Liver (tissue), 9 donors: Measurements from ENCODE around the gene TARBP1. TPM values are rescaled to one million over a fixed set of nuclear protein-coding genes. Genes with fewer than 3 reads are reported as not detected.

ENCODE experiments used
- DNase-seq: peaks from one replicate; pipeline ENCODE4 v3.0.0-alpha.2; 2017; ENCODE audit warnings: low spot score
- H3K27ac ChIP-seq, 2 donors: one replicate each; pipeline ENCODE4 v1.7.0; 2013; ENCODE audit warnings: inconsistent platforms in 2 of 2, low read length in 2 of 2, control low read depth in 1 of 2, low read depth in 1 of 2, mild to moderate bottlenecking in 1 of 2
- H3K27me3 ChIP-seq, 4 donors: one replicate each; pipeline versions ENCODE4 v1.6.1 to v1.7.0; 2013; ENCODE audit warnings: low read length in 3 of 4, inconsistent platforms in 1 of 4, mild to moderate bottlenecking in 1 of 4, moderate library complexity in 1 of 4; ENCODE audit not compliant: control insufficient read depth in 4 of 4, insufficient read depth in 4 of 4
- H3K36me3 ChIP-seq, 4 donors: one replicate each; pipeline versions ENCODE4 v1.6.1 to v1.7.0; 2013; ENCODE audit warnings: low read length in 3 of 4, mild to moderate bottlenecking in 3 of 4, low read depth in 1 of 4, moderate library complexity in 1 of 4; ENCODE audit not compliant: control insufficient read depth in 4 of 4, insufficient read depth in 3 of 4
- H3K4me1 ChIP-seq, 4 donors: one replicate each; pipeline versions ENCODE4 v1.6.1 to v1.7.0; 2013; ENCODE audit warnings: low read length in 3 of 4, mild to moderate bottlenecking in 3 of 4, moderate library complexity in 1 of 4; ENCODE audit not compliant: control insufficient read depth in 4 of 4, insufficient read depth in 4 of 4
- H3K4me3 ChIP-seq, 3 donors: one replicate each; pipeline versions ENCODE4 v1.6.1 to v1.7.0; 2013; ENCODE audit warnings: low read length in 3 of 3, control low read depth in 1 of 3, low read depth in 1 of 3, mild to moderate bottlenecking in 1 of 3
- H3K9ac ChIP-seq, 2 donors: one replicate each; pipeline ENCODE4 v1.7.0; 2013; ENCODE audit warnings: low read length in 2 of 2, mild to moderate bottlenecking in 2 of 2, moderate library complexity in 2 of 2, control low read depth in 1 of 2, low read depth in 1 of 2
- H3K9me3 ChIP-seq, 4 donors: one replicate each; pipeline versions ENCODE4 v1.6.1 to v1.7.0; 2013; ENCODE audit warnings: low read length in 3 of 4; ENCODE audit not compliant: control insufficient read depth in 4 of 4
- ATF3 ChIP-seq: IDR thresholded peaks from 2 replicates; pipeline ENCODE4 v1.6.1; 2016; ENCODE audit warnings: antibody characterized with exemption
- CTCF ChIP-seq: fragments of 150-350 bp; IDR thresholded peaks from 2 replicates; pipeline ENCODE4 v1.5.1; 2017; ENCODE audit warnings: improper control_type of control experiment, low read depth, low read length; ENCODE audit not compliant: missing input control
- FOXA1 ChIP-seq: IDR thresholded peaks from 2 replicates; pipeline ENCODE4 v1.6.1; 2016; ENCODE audit warnings: antibody characterized with exemption
- GABPA ChIP-seq, 2 donors: IDR thresholded peaks in 1 of 2; conservative IDR thresholded peaks in 1 of 2; 2 replicates each; pipeline ENCODE4 v1.6.1; 2016; ENCODE audit warnings: antibody characterized with exemption in 2 of 2, mild to moderate bottlenecking in 1 of 2, moderate library complexity in 1 of 2
- HNF4A ChIP-seq, 2 donors: conservative IDR thresholded peaks; 2 replicates each; pipeline ENCODE4 v1.6.1; 2016; ENCODE audit warnings: antibody characterized with exemption in 2 of 2, mild to moderate bottlenecking in 2 of 2
- HNF4G ChIP-seq: IDR thresholded peaks from 2 replicates; pipeline ENCODE4 v1.6.1; 2016; ENCODE audit warnings: antibody characterized with exemption
- JUND ChIP-seq, 2 donors: IDR thresholded peaks; 2 replicates each; pipeline ENCODE4 v1.6.1; 2016; ENCODE audit warnings: antibody characterized with exemption in 2 of 2
- NR2F2 ChIP-seq: IDR thresholded peaks from 2 replicates; pipeline ENCODE4 v1.6.1; 2016; ENCODE audit warnings: antibody characterized with exemption
- RAD21 ChIP-seq, 2 donors: IDR thresholded peaks; 2 replicates each; pipeline ENCODE4 v1.6.1; 2016; ENCODE audit warnings: antibody characterized with exemption in 2 of 2, mild to moderate bottlenecking in 2 of 2
- RXRA ChIP-seq, 2 donors: IDR thresholded peaks; 2 replicates each; pipeline ENCODE4 v1.6.1; 2017 to 2018; ENCODE audit warnings: antibody characterized with exemption in 2 of 2, mild to moderate bottlenecking in 1 of 2
- SP1 ChIP-seq: IDR thresholded peaks from 2 replicates; pipeline ENCODE4 v1.6.1; 2018; ENCODE audit warnings: antibody characterized with exemption, mild to moderate bottlenecking
- TAF1 ChIP-seq: conservative IDR thresholded peaks from 2 replicates; pipeline ENCODE4 v1.6.1; 2016; ENCODE audit warnings: antibody characterized with exemption, mild to moderate bottlenecking
- YY1 ChIP-seq: IDR thresholded peaks from 2 replicates; pipeline ENCODE4 v1.6.1; 2016; ENCODE audit warnings: antibody characterized with exemption, mild to moderate bottlenecking
- WGBS: extraction: QIAGEN DNeasy Blood & Tissue Kit; methylation state at CpG from one replicate; pipeline ENCODE4 v1.1.7; 2013; 5-methylcytosine and 5-hydroxymethylcytosine counted together
- polyA plus RNA-seq, 2 donors: library from polyadenylated mRNA; stranded (reverse) in 1 of 2; unstranded in 1 of 2; fragments of 200-250 nt in 1 of 2; fragments of >200 nt in 1 of 2; fragmentation: Nextera tagmentation in 1 of 2; extraction: Ambion mirVana in 1 of 2; gene quantifications; one replicate each; pipeline versions ENCODE4 v1.2.1 to v1.2.3, GENCODE V29; 2013 to 2015
- total RNA-seq, 2 donors: library from RNA; depleted of rRNA; stranded (reverse); fragments of >200 nt; gene quantifications; one replicate each; pipeline ENCODE4 v1.2.3, GENCODE V29; 2014
- TF ChIP-seq, protein P1 (sequence below): IDR thresholded peaks from 2 replicates; pipeline ENCODE4 v1.6.1; 2016; ENCODE audit warnings: antibody characterized with exemption
- TF ChIP-seq, protein P2 (sequence below): IDR thresholded peaks from 2 replicates; pipeline ENCODE4 v1.6.1; 2016; ENCODE audit warnings: antibody characterized with exemption
- TF ChIP-seq, protein P3 (sequence below): IDR thresholded peaks from 2 replicates; pipeline ENCODE4 v1.6.1; 2016; ENCODE audit warnings: antibody characterized with exemption, mild to moderate bottlenecking
- donor health status: healthy.
- donor health status: healthy.
- donor health status: healthy.
- donor health status: healthy.
- donor health status: healthy.

The TARBP1 gene
- total and polyA plus RNA-seq, 4 donors, result 4.1 to 17.6 (median 9.1) TPM

DNA sequence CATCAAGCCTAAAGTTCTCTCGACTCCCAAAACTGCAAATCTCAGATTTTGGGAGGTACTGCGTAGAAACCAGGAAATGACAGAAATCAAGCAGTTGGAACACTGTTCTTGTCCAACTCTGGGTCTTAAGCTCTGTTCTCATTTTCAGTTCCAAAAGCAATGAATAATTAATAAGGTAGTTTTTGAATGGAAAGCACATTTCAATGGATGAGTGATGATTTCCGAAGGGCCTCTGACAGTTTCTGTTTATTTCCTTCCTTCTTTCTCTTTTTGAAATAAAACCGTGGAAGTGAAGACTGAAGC, 20.9 kb upstream of the TARBP1 start (continued):
- TF ChIP-seq ATF3 (no peak), YY1 (no peak), JUND (IDR thresholded peaks at IDR 0.05) (no peak), GABPA (IDR thresholded peaks at IDR 0.05 in 1 of 2, conservative IDR thresholded peaks at IDR 0.05 in 1 of 2) (no peak)

DNA sequence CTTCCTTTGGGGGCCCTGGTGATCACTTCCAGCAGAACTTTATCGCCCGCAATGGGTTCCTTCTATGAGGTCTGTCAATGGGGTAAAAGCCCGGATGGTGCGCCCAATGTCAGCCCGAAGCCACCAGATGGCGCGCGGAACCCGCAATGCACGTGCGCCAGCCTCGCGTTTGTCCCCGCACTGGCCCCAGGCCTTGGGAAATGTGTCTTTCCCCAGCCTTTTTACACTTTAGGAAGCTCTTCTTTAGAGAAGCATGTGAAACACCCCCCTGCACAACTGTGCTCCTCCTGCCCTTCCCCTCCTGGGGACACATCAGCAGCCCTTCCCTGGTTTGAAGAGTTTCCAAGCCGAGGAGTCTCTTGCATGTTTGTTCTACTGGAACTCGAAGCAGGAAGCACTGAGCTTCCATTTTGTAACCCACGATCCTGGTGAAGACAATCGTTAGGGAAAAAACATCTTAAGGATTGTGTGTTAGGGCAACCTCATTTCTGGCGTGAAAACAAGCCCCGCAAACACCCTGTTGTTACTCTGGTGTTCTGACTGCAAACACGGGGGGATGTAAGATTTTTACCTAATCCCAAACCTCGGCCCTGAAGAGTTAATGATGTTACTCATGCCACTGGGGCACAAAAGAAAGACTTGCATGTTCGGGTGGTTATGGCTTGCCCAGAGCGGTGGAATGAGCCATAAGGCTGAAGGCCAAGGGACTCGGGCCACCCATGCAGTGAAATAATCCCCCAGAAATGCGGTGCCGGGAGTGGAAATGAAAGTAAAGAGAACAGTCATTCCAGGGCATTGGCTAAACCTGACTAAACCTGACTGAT, 20.4 kb upstream of the TARBP1 start:
- peak; percentile 92 for DNase-seq
- H3K27me3 ChIP-seq, result no peaks in the 10 kb centered on the region
- 23% methylated on average over 27 of the region's 27 CpGs for WGBS
- no peaks in the 10 kb centered on the region for H3K36me3 ChIP-seq
- TF ChIP-seq FOXA1 (no peak), TAF1 (no peak), NR2F2 (no peak), YY1 (peak; percentile 95), GABPA (IDR thresholded peaks at IDR 0.05 in 1 of 2, conservative IDR thresholded peaks at IDR 0.05 in 1 of 2) (no peak), ATF3 (no peak), HNF4G (no peak), JUND (IDR thresholded peaks at IDR 0.05) (peak in 1 of 2 donors; percentile 30), CTCF (peak; percentile 95), RXRA (IDR thresholded peaks at IDR 0.05) (peak; percentile 78 to 85), HNF4A (conservative IDR thresholded peaks at IDR 0.05) (peak; percentile 27 to 35), RAD21 (IDR thresholded peaks at IDR 0.05) (peak; percentile 99), SP1 (peak; percentile 65)
- TF ChIP-seq, protein P1, sequence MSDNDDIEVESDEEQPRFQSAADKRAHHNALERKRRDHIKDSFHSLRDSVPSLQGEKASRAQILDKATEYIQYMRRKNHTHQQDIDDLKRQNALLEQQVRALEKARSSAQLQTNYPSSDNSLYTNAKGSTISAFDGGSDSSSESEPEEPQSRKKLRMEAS, result peak; percentile 91
- TF ChIP-seq, protein P2, sequence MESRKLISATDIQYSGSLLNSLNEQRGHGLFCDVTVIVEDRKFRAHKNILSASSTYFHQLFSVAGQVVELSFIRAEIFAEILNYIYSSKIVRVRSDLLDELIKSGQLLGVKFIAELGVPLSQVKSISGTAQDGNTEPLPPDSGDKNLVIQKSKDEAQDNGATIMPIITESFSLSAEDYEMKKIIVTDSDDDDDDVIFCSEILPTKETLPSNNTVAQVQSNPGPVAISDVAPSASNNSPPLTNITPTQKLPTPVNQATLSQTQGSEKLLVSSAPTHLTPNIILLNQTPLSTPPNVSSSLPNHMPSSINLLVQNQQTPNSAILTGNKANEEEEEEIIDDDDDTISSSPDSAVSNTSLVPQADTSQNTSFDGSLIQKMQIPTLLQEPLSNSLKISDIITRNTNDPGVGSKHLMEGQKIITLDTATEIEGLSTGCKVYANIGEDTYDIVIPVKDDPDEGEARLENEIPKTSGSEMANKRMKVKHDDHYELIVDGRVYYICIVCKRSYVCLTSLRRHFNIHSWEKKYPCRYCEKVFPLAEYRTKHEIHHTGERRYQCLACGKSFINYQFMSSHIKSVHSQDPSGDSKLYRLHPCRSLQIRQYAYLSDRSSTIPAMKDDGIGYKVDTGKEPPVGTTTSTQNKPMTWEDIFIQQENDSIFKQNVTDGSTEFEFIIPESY, result no peak
- TF ChIP-seq, protein P3, sequence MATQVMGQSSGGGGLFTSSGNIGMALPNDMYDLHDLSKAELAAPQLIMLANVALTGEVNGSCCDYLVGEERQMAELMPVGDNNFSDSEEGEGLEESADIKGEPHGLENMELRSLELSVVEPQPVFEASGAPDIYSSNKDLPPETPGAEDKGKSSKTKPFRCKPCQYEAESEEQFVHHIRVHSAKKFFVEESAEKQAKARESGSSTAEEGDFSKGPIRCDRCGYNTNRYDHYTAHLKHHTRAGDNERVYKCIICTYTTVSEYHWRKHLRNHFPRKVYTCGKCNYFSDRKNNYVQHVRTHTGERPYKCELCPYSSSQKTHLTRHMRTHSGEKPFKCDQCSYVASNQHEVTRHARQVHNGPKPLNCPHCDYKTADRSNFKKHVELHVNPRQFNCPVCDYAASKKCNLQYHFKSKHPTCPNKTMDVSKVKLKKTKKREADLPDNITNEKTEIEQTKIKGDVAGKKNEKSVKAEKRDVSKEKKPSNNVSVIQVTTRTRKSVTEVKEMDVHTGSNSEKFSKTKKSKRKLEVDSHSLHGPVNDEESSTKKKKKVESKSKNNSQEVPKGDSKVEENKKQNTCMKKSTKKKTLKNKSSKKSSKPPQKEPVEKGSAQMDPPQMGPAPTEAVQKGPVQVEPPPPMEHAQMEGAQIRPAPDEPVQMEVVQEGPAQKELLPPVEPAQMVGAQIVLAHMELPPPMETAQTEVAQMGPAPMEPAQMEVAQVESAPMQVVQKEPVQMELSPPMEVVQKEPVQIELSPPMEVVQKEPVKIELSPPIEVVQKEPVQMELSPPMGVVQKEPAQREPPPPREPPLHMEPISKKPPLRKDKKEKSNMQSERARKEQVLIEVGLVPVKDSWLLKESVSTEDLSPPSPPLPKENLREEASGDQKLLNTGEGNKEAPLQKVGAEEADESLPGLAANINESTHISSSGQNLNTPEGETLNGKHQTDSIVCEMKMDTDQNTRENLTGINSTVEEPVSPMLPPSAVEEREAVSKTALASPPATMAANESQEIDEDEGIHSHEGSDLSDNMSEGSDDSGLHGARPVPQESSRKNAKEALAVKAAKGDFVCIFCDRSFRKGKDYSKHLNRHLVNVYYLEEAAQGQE, result peak; percentile 61
- H3K9me3 ChIP-seq, result no peaks in the 10 kb centered on the region
- peak overlapping the region; percentile 28 to 66 for H3K9ac ChIP-seq
- H3K4me3 ChIP-seq, result no peak overlapping the region
- peaks cover 9 to 43% (median 29%) of the 10 kb centered on the region in 4 donors for H3K4me1 ChIP-seq
- peak overlapping the region; percentile 81 to 93 for H3K27ac ChIP-seq
